SKM-1 treated with dmso at 0.1 percent for 144 hours (cell line): ENCODE data around the gene GAS7.
A peak's percentile ranks its signal among the peaks of the same experiment; 100 is the strongest.
"Not testable (repeated sequence)": the region's sequence is repeated elsewhere in the genome, so short reads cannot be mapped to it uniquely, and the experiment has no call there.

ENCODE experiments used
- DNase-seq: peaks from one replicate; lab custom pipeline; 2025; ENCODE audit not compliant: unreplicated experiment; lab: John Stamatoyannopoulos, UW

Gene GAS7

DNA sequence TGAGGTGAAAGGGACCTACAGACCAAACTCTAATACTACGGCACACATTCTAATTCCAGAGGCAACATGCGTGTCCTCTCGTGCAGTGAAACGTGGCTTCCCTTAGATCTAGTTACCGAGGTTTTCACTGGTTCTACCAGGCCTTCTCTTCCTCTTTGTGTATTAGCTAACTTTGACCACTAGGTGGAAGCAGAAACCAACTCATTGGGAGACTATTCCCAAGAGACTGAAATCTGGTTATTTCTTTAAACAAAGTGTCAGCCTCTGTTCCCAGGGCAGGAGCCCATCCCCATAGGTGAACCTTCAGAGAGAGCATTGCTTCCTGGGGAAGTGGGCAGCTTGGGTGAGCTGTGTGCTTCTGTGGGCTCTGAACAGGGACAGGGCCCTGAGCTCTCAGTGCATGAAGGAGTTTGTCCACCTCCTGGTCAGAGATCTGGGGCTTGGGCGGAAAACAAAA is 273.6 kb downstream of the GAS7 start:
- DNase-seq: peak; percentile 49

- DNase-seq: no peak
Observed at GRCh38 chr17:9922012-9922848, 276.2 kb downstream of the GAS7 start.

DNA sequence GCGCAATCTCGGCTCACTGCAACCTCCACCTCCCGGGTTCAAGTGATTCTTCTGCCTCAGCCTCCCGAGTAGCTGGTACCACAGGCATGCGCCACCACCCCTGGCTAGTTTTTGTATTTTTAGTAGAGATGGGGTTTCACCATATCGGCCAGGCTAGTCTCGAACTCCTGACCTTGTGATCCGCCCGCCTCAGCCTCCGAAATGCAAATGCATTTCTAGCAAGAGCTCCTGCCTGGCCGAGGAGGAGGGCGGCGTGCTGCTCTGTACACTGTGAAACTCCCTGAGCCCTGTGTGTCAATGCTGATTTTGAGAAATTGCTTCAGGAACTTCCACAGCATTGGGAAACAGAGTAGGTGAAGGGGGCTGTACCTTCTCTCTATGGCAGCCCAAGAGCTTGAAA is 277.2 kb downstream of the GAS7 start:
- DNase-seq: not testable (repeated sequence)

GRCh38 chr17:9918804-9919352 is 279.5 kb downstream of the GAS7 start:
- DNase-seq: no peak

- no peak for DNase-seq
Observed at GRCh38 chr17:9918352-9918751, 280.1 kb downstream of the GAS7 start.

- no peak for DNase-seq
Observed at GRCh38 chr17:9917801-9918200, 280.6 kb downstream of the GAS7 start.

DNA sequence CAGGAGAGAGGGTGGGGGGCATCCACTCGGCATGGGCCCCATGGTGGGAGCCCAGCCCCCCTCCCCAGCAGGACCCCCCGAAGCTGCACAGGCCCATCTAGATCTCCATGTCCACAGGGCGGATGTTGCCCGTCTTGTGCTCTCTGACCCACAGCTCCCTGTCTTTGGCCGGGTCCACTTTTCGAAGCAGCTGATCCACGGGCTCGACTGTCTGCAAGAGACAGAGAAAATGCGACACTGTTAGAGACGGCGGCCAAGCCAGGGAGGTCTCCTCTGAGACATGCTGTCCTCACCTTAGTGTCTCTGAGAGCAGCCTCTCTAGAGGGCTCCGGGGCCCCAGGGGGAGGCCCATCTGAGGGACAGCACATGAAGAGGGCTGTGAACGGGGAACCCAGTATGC is 281.3 kb downstream of the GAS7 start:
- DNase-seq: no peak

DNA sequence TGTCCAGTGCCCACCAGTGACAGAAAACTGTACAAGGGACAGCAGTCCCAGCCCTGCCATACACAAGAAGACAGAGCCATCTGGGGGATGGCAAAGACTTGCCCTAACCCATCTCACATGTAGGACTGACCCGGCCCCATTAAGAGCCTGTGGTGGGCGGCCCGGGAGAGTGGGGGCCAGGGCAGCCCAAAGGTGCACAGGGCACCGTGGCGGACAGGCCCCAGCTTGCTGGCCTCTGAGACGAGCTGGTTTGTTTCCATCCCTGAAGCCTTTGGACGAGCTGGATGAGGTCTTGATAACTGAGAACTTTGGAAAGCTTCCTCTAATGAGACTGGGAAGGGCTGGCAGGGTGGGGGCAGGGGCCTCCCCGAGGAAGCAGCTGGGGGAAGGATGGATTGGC is 282.3 kb downstream of the GAS7 start:
- DNase-seq: no peak

- DNase-seq: no peak
Observed at GRCh38 chr17:9913476-9913875, 284.9 kb downstream of the GAS7 start.

DNA sequence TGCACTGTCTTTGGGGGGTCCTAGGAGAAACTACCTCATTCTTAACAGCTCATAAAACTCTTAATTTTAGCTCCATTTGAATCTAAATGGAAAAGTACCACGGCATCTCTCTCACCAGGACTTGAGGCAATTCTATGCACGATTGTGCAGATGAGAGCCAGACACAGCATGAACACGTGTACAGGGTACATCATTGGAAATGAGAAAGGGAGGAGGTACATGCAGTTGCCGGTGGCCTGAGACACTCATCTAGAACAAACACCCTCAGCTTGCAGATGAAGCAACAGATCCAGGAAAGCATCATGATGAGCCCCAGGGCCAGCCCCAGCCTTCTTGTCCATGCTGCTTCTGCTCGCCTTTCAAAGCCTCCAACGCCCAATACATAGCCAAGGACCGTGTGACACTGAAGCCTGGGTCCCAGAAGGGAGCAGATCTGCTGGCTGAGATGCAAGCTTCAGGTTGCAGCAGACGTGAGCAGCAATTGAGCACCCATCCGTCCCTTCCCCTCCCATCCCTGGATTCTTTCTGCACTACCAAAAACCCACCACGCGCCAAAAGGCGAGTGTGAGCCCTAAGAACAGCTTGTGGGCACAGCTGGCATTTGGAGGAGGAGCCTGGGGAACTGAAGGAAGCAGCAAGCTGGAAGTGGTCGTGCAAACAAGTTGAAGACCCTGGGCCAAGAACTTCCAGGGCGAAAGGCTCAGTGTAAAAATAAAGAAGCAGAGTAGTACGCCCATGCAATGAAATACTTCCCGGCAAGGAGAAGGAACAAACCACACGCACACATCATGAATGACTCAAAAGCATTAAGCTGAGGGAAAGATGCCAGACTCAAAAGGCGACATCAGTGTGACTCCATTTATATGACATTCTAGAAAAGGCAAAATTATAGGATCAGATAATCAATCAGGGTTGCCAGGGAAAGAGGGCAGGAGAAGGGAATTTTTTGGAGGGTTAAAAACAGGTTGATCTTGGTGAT is 286.0 kb downstream of the GAS7 start:
- DNase-seq: no peak

- no peak for DNase-seq
Observed at GRCh38 chr17:9911089-9911488, 287.3 kb downstream of the GAS7 start.

DNA sequence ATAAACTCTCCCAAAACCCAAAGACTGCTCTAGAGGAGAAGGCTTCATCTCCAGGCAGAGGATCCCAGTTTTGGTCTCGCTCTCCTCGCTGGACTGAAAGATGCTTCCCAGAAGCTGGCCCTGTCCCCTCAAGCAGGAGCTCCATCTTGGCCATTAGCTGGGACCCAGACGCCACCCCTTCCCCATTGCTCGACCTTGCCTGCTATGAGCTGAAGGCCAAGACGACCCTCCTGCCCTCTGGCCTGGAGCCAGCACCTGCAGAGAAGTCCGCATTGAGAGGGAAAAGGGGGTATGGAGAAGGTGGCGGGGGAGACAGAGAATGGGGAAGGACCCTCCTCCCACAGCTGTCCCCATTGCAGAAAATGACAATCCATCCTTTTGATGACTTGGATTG is 289.8 kb downstream of the GAS7 start:
- DNase-seq: no peak

- no peak for DNase-seq
Observed at GRCh38 chr17:9907883-9908648, 290.3 kb downstream of the GAS7 start.

GRCh38 chr17:9907131-9907530 is 291.3 kb downstream of the GAS7 start:
- no peak for DNase-seq

GRCh38 chr17:9906616-9907015 is 291.8 kb downstream of the GAS7 start:
- DNase-seq: no peak

GRCh38 chr17:9905902-9906301 is 292.5 kb downstream of the GAS7 start:
- peak; percentile 11 for DNase-seq

- DNase-seq: no peak
Observed at GRCh38 chr17:9905078-9905415, 293.4 kb downstream of the GAS7 start, which contains the start of gene RCVRN. RCVRN (minus strand) TSS chr17:9905271; CDS start chr17:9905180, 91 bp downstream.

DNA sequence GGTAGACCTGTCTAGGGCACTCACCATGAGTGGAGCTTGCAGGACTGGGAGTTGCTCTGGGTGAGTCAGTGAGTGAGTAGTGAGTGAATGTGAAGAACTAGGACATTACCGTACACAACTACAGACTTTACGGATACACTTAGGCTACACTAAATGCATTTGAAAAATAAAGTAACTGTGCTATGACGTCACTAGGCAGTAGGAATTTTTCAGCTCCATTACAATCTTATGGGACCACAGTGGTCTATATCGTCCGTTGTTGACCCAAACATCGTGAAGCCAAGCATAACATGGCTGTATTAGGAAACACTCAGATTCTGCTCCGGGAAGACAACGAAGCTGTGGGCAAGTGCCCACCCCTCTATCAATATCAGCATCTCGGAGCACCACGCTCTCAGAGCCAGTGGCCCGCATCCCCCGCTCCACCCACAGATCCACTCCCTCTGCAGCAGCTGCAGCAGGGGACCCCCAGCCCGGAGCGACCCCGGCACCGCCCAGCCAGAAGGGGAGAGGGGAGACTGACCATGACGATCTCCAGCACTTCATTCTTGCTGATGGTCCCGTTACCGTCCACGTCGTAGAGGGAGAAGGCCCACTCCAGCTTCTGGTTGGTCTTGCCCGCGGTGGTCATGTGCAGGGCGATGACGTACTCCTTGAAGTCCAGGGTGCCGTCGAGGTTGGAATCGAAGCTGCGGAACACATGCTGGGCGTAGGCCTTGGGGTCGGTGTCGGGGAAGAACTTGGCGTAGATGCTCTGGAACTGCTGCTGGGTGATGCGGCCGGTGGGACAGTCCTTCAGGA is 293.9 kb downstream of the GAS7 start:
- DNase-seq: no peak

GRCh38 chr17:9902120-9902519 is 296.3 kb downstream of the GAS7 start:
- DNase-seq: no peak

DNA sequence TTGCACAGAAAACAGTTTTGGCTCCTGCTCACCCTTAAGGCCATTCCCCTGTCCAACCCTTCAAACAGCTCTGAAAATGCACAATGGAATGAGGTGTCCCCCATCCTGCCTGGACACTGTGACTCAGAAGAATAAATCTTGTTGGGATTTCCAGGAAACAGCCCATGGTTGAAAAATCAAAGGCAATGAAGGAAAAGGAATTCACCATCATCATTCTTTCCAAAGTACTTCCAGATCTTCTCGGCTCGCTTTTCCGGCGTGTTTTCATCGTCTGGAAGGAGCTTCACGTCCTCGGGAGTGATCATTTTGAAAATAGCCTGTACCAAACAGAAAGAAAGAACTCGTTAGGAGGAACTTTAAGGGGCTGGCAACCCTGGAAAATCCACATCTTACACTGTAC is 297.6 kb downstream of the GAS7 start:
- DNase-seq: no peak
